SH-SY5Y (cell line): ENCODE measurements around the gene EML1.

Source experiments
- GATA2 ChIP-seq: IDR thresholded peaks from 2 replicates; pipeline ENCODE4 v1.6.1; 2011; ENCODE audit warnings: mild to moderate bottlenecking, low read depth, low read length
- GATA3 ChIP-seq: IDR thresholded peaks from 2 replicates; pipeline ENCODE4 v1.6.1; 2011; ENCODE audit warnings: low read depth, mild to moderate bottlenecking, low read length, moderate library complexity

Gene EML1

GRCh38 chr14:99884834-99885648, 91.8 kb downstream of the EML1 start:
- TF ChIP-seq GATA2 = no peak
- TF ChIP-seq GATA3 = no peak

GRCh38 chr14:99885649-99885958, 92.4 kb downstream of the EML1 start:
- TF ChIP-seq GATA2 = no peak
- TF ChIP-seq GATA3 = no peak

GRCh38 chr14:99887407-99887806, 94.2 kb downstream of the EML1 start:
- no peak for TF ChIP-seq GATA2
- no peak for TF ChIP-seq GATA3

GRCh38 chr14:99888149-99888548, 94.9 kb downstream of the EML1 start:
- TF ChIP-seq GATA3 = no peak
- TF ChIP-seq GATA2 = no peak

- TF ChIP-seq GATA3 (no peak), GATA2 (no peak)
Observed at GRCh38 chr14:99889268-99889667, 96.1 kb downstream of the EML1 start.

- no peak for TF ChIP-seq GATA3
- TF ChIP-seq GATA2 = no peak
Observed at GRCh38 chr14:99891266-99891665, 98.1 kb downstream of the EML1 start.

- TF ChIP-seq GATA2 = no peak
- no peak for TF ChIP-seq GATA3
Observed at GRCh38 chr14:99891900-99892299, 98.7 kb downstream of the EML1 start.

GRCh38 chr14:99892406-99892805, 99.2 kb downstream of the EML1 start:
- TF ChIP-seq GATA3 (no peak), GATA2 (no peak)

- TF ChIP-seq GATA2 = no peak
- no peak for TF ChIP-seq GATA3
Observed at GRCh38 chr14:99896361-99896760, 103.1 kb downstream of the EML1 start.

GRCh38 chr14:99899578-99900178, 106.5 kb downstream of the EML1 start:
- TF ChIP-seq GATA3 (no peak), GATA2 (no peak)

GRCh38 chr14:99902925-99903324, 109.7 kb downstream of the EML1 start:
- TF ChIP-seq GATA3 (no peak), GATA2 (no peak)

- no peak for TF ChIP-seq GATA3
- TF ChIP-seq GATA2 = no peak
Observed at GRCh38 chr14:99904506-99904905, 111.3 kb downstream of the EML1 start.

GRCh38 chr14:99905121-99905520, 111.9 kb downstream of the EML1 start:
- TF ChIP-seq GATA2 (no peak), GATA3 (no peak)

- TF ChIP-seq GATA2 (no peak), GATA3 (no peak)
Observed at GRCh38 chr14:99907761-99908652, 114.8 kb downstream of the EML1 start.
